ENCODE data around the gene CCDC40. TPM values are rescaled to one million over a fixed set of nuclear protein-coding genes. Genes with fewer than 3 reads are reported as not detected.

The CCDC40 gene
- total and polyA plus RNA-seq, 2 of the 13 experiments (the other 11 are each of a cell fraction or from before 2014, with no cell fraction given): 4.1 to 5.5 TPM

- no peak for TF ChIP-seq ELF4 (CRISPR knock-in tag; IDR thresholded peaks at IDR 0.05; ENCODE audit: borderline replicate concordance)
- 0 out of 2 replicates have a peak, but pooled peaks have one; percentile 33 for TF ChIP-seq ZNF343 (CRISPR knock-in tag; IDR thresholded peaks at IDR 0.05)
- 0 out of 2 replicates have a peak, but pooled peaks have one; percentile 13 for TF ChIP-seq UBTF (CRISPR knock-in tag; IDR thresholded peaks at IDR 0.05)
- TF ChIP-seq KDM5B (CRISPR knock-in tag; IDR thresholded peaks at IDR 0.05; ENCODE audit: borderline replicate concordance): peak; percentile 72
These were observed 60.7 kb downstream of the CCDC40 start (continued) for GRCh38 chr17:80097127-80097621.

DNA sequence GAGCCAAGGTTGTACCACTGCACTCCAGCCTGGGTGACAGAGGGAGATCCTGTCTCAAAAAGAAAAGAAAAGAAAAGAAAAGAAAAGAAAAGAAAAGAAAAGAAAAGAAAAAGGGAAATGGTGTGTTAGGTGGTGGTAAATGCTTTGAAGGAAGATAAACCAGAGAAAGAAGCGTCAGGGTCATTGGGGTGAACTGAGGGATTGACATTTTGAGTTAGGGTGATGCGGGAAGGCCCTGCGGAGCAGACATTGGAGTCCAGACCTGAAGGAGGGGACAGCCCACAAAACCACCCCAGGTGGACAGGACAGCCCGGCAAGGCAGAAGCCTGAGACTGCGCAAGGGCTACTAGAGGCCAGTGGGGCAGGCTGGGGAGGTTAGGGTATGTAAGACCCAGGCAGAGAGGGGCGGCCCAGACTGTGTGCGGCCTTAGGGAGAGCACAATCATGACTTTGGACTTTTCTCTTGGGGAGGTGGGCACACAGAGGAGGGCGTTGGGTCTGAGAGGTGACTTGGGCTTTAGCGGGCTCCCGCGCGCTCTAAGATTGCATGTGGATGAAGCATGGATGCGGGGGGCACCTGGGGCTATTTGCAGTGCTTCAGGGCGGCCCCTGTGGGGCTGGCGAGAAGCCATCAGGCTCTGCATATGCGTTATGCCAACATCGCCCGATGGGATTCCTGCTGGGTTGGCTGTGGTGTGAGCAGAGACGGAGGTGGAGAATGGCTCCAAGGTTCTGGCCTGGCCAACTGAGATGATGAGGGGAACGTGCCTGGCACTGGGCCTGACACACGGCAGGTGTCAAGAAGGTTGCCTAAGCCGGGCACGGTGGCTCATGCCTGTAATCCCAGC is 61.6 kb downstream of the CCDC40 start:
- Histone ChIP-seq H3K27me3 (ENCODE audit: control insufficient read depth in 1 of 2, insufficient read depth in 2 of 2, low read length in 2 of 2) (peaks cover 5 to 41% of the 10 kb centered on the region in 2 experiments; a peak in 4 of 5 replicates), H3K4me2 (ENCODE audit: low read depth, low read length) (peak overlapping the region; percentile 54; the same call in 1 of the 2 replicates), H3K36me3 (replicated peaks in 1 of 2; ENCODE audit: control insufficient read depth in 1 of 2, insufficient read depth in 2 of 2, low read length in 2 of 2) (no peaks in the 10 kb centered on the region), H3K4me3 (replicated peaks in 1 of 3; ENCODE audit: insufficient read depth in 1 of 3, low read depth in 2 of 3, low read length in 3 of 3) (no peak overlapping the region), H3K9ac (ENCODE audit: insufficient read depth, low read depth, low read length) (no peak overlapping the region), H4K20me1 (ENCODE audit: insufficient read depth, low read length) (no peaks in the 10 kb centered on the region), H3K27ac (ENCODE audit: extremely low read length, insufficient read depth, low read length) (no peak overlapping the region), H3K9me3 (ENCODE audit: low read length) (no peaks in the 10 kb centered on the region), H3K4me1 (ENCODE audit: insufficient read depth, low read length) (peaks cover 48% of the 10 kb centered on the region), H2AFZ (ENCODE audit: low read length) (no peak overlapping the region), H3K79me2 (ENCODE audit: insufficient read depth, low read length) (peaks cover 9% of the 10 kb centered on the region)
- ChIA-PET CTCF (ENCODE audit: low intra/inter-chr PET ratio, low total read pairs) (no interaction called here), POLR2A (no interaction called here)
- no TSS peak for BruUV-seq (replicated peaks)
- FAIRE-seq (no peak), DNase-seq (ENCODE audit: low spot score) (no peak), ATAC-seq (no peak)
- TF ChIP-seq ZC3H4 (CRISPR knock-in tag; IDR thresholded peaks at IDR 0.05; ENCODE audit: borderline replicate concordance) (no peak), JUN (CRISPR knock-in tag; IDR thresholded peaks at IDR 0.05) (no peak), ZBTB21 (CRISPR knock-in tag; IDR thresholded peaks at IDR 0.05) (no peak), ZNF749 (CRISPR knock-in tag; IDR thresholded peaks at IDR 0.05; ENCODE audit: borderline replicate concordance) (no peak), EEA1 (CRISPR knock-in tag; IDR thresholded peaks at IDR 0.05; ENCODE audit: borderline replicate concordance) (no peak), HOXA7 (CRISPR knock-in tag; IDR thresholded peaks at IDR 0.05) (no peak)
- TF ChIP-seq, protein P1, sequence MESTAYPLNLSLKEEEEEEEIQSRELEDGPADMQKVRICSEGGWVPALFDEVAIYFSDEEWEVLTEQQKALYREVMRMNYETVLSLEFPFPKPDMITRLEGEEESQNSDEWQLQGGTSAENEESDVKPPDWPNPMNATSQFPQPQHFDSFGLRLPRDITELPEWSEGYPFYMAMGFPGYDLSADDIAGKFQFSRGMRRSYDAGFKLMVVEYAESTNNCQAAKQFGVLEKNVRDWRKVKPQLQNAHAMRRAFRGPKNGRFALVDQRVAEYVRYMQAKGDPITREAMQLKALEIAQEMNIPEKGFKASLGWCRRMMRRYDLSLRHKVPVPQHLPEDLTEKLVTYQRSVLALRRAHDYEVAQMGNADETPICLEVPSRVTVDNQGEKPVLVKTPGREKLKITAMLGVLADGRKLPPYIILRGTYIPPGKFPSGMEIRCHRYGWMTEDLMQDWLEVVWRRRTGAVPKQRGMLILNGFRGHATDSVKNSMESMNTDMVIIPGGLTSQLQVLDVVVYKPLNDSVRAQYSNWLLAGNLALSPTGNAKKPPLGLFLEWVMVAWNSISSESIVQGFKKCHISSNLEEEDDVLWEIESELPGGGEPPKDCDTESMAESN (CRISPR knock-in tag; conservative IDR thresholded peaks at IDR 0.05): no peak
- TF ChIP-seq, protein P2, sequence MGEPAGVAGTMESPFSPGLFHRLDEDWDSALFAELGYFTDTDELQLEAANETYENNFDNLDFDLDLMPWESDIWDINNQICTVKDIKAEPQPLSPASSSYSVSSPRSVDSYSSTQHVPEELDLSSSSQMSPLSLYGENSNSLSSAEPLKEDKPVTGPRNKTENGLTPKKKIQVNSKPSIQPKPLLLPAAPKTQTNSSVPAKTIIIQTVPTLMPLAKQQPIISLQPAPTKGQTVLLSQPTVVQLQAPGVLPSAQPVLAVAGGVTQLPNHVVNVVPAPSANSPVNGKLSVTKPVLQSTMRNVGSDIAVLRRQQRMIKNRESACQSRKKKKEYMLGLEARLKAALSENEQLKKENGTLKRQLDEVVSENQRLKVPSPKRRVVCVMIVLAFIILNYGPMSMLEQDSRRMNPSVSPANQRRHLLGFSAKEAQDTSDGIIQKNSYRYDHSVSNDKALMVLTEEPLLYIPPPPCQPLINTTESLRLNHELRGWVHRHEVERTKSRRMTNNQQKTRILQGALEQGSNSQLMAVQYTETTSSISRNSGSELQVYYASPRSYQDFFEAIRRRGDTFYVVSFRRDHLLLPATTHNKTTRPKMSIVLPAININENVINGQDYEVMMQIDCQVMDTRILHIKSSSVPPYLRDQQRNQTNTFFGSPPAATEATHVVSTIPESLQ (CRISPR knock-in tag; conservative IDR thresholded peaks at IDR 0.05): no peak
- in situ Hi-C loops (cut with HindIII; ENCODE audit: extremely low pct_ligation_motif_present, low pct_unique_long_range_greater_than_20kb): no loop called here
- intact Hi-C loops (cut with micrococcal nuclease; ENCODE audit: unreplicated experiment): no loop called here
- WGBS (ENCODE audit: low lambda C conversion rate): 78% methylated on average over 22 of the region's 23 CpGs
